Suprapubic skin (tissue), 4 donors: Measurements from ENCODE around the gene RETNLB. TPM values are rescaled to one million over a fixed set of nuclear protein-coding genes. Genes with fewer than 3 reads are reported as not detected.

ENCODE experiments used
- DNase-seq, 2 donors: peaks; one replicate each; pipeline ENCODE4 v3.0.0-alpha.2; 2019; ENCODE audit warnings: low spot score in 2 of 2
- H3K27ac ChIP-seq: fragments of 200-600 bp; sonication (generic); one replicate; pipeline ENCODE4 v1.5.1; 2019
- H3K27me3 ChIP-seq: fragments of 200-600 bp; sonication (generic); one replicate; pipeline ENCODE4 v1.5.1; 2019
- H3K36me3 ChIP-seq: fragments of 200-600 bp; sonication (generic); one replicate; pipeline ENCODE4 v1.5.1; 2019
- H3K4me1 ChIP-seq: fragments of 200-600 bp; sonication (generic); one replicate; pipeline ENCODE4 v1.5.1; 2019
- H3K4me3 ChIP-seq: fragments of 200-600 bp; sonication (generic); one replicate; pipeline ENCODE4 v1.5.1; 2019; ENCODE audit warnings: mild to moderate bottlenecking
- H3K9me3 ChIP-seq: fragments of 200-600 bp; sonication (generic); one replicate; pipeline ENCODE4 v1.5.1; 2019
- EP300 ChIP-seq: sonication (generic); formaldehyde crosslinking; IDR thresholded peaks from one replicate; pipeline ENCODE4 v1.6.1; 2017; ENCODE audit warnings: antibody characterized with exemption
- POLR2A ChIP-seq, 2 donors: fragments of 450-650 bp; IDR thresholded peaks; one replicate each; pipeline ENCODE4 v1.6.1; 2017; ENCODE audit warnings: antibody characterized with exemption in 2 of 2, mild to moderate bottlenecking in 2 of 2, moderate library complexity in 2 of 2
- POLR2AphosphoS5 ChIP-seq, 3 donors: sonication (generic); formaldehyde crosslinking; IDR thresholded peaks; one replicate each; pipeline ENCODE4 v1.6.1; 2017; ENCODE audit warnings: antibody characterized with exemption in 3 of 3
- WGBS: methylation state at CpG from one replicate; pipeline ENCODE4 v1.1.5; 2018; 5-methylcytosine and 5-hydroxymethylcytosine counted together
- total RNA-seq, 4 donors: library from RNA; depleted of rRNA; stranded (reverse); fragments of >200 nt; gene quantifications; one replicate each; pipeline ENCODE4 v1.1.0, GENCODE V29; 2016
- TF ChIP-seq, protein P1 (sequence below), 2 donors: fragments of 200-600 bp in 1 of 2; fragments of 450-650 bp in 1 of 2; sonication (generic) in 1 of 2; IDR thresholded peaks; one replicate each; pipeline ENCODE4 v1.5.1; 2016 to 2019; ENCODE audit warnings: antibody characterized with exemption in 2 of 2, mild to moderate bottlenecking in 1 of 2, moderate library complexity in 1 of 2

The RETNLB gene
- total RNA-seq, 4 donors from 2014 or later: not detected

DNA sequence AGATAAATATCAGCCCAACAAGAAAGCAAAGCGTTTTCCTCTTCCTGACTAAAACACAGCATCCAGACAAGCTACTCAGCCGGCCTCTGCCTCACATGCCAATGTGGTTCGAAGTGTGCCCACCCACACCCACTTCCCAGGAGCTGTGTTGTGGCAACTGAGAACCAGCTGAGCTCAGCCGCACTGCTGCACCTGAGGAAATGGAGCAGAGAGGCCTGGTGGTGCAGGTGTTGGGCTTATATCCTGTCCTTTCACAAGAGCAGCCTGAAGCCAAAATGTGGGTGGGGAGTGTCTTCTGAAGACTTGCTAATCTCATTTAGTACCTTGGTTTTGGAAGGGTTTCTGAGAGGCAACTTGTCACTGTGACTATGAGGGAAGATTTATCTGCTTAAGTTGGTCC lies 23.0 kb upstream of the RETNLB start:
- H3K27me3 ChIP-seq: no peaks in the 10 kb centered on the region
- DNase-seq: no peak
- H3K9me3 ChIP-seq: no peaks in the 10 kb centered on the region
- WGBS: 68% methylated on average over 4 of the region's 4 CpGs
- no peaks in the 10 kb centered on the region for H3K4me1 ChIP-seq
- no peaks in the 10 kb centered on the region for H3K36me3 ChIP-seq
- H3K4me3 ChIP-seq: no peak overlapping the region
- H3K27ac ChIP-seq: no peak overlapping the region
- TF ChIP-seq, protein P1, sequence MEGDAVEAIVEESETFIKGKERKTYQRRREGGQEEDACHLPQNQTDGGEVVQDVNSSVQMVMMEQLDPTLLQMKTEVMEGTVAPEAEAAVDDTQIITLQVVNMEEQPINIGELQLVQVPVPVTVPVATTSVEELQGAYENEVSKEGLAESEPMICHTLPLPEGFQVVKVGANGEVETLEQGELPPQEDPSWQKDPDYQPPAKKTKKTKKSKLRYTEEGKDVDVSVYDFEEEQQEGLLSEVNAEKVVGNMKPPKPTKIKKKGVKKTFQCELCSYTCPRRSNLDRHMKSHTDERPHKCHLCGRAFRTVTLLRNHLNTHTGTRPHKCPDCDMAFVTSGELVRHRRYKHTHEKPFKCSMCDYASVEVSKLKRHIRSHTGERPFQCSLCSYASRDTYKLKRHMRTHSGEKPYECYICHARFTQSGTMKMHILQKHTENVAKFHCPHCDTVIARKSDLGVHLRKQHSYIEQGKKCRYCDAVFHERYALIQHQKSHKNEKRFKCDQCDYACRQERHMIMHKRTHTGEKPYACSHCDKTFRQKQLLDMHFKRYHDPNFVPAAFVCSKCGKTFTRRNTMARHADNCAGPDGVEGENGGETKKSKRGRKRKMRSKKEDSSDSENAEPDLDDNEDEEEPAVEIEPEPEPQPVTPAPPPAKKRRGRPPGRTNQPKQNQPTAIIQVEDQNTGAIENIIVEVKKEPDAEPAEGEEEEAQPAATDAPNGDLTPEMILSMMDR (IDR thresholded peaks at IDR 0.05): no peak
- TF ChIP-seq EP300: no peak
- TF ChIP-seq POLR2A (IDR thresholded peaks at IDR 0.05): no peak

DNA sequence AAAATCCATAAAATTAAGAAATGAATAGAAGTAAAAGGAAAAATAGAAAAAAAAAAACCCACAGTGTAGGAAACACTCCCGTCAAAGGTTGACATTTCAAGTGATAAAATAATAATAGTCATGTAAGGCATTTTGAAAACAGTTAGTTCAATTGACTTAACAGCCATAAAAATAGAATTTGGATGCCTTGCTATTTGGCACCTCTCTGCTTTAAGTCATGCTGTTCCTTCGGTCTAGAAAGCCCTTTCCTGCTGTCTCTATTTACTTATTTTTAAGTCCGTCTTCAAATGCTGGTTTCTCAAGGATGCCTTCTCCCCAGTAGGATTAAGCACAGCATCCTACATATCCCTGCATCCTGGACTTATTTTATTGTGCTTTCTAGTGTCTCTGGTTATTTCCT lies 22.3 kb upstream of the RETNLB start:
- Histone ChIP-seq H3K36me3 (no peaks in the 10 kb centered on the region), H3K9me3 (no peaks in the 10 kb centered on the region), H3K27me3 (no peaks in the 10 kb centered on the region), H3K4me3 (no peak overlapping the region), H3K4me1 (no peaks in the 10 kb centered on the region), H3K27ac (no peak overlapping the region)
- no peak for DNase-seq
- 91% methylated on average over 3 of the region's 3 CpGs for WGBS
- TF ChIP-seq POLR2A (IDR thresholded peaks at IDR 0.05): no peak
- TF ChIP-seq POLR2AphosphoS5 (IDR thresholded peaks at IDR 0.05): no peak
- no peak for TF ChIP-seq EP300
- TF ChIP-seq, protein P1 (IDR thresholded peaks at IDR 0.05): no peak

DNA sequence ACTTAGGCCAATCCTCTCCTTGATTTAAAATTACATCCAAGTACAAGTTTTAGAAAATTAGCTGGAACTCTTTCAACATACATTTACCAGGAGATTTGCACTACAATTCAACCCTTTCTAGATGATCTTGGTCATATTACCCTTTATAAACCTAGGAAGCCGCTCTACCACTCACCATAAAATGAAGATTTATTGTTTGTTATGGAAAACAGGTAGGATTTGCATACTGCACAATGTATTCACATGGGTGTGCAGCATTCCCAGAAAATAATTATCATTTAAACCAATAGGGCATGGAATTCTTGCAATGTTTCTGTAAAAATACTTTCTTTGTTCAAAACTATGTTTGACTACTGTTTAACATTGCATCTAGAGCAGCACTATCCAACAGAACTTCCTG lies 18.4 kb upstream of the RETNLB start:
- Histone ChIP-seq H3K9me3 (no peaks in the 10 kb centered on the region), H3K4me3 (no peak overlapping the region), H3K27ac (no peak overlapping the region), H3K36me3 (no peaks in the 10 kb centered on the region), H3K4me1 (no peaks in the 10 kb centered on the region), H3K27me3 (no peaks in the 10 kb centered on the region)
- 61% methylated on average over 1 of the region's 1 CpG for WGBS
- no peak for DNase-seq
- TF ChIP-seq POLR2A (IDR thresholded peaks at IDR 0.05) (no peak), POLR2AphosphoS5 (IDR thresholded peaks at IDR 0.05) (no peak), EP300 (no peak)
- TF ChIP-seq, protein P1 (IDR thresholded peaks at IDR 0.05): no peak

DNA sequence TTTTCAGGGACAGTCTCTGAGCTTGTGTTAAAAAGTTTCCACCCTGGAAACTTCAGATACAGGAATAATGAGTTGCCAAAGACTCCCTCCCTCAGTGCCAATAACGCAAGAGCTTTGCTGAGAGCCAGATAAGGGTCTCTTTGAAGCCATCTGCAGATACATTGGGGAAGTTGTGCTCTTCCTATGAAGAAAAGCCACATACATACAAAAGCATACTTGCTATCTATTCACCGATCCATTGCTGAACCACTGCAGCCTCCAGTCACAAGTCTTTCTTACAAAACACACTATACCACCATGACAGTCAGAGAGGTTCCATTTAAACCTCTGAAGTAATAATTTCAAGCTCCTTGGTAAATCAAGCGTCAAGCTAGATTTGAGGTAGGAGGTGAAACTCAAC lies 10.0 kb upstream of the RETNLB start:
- H3K4me1 ChIP-seq: no peaks in the 10 kb centered on the region
- TF ChIP-seq POLR2A (IDR thresholded peaks at IDR 0.05) (no peak), EP300 (no peak), POLR2AphosphoS5 (IDR thresholded peaks at IDR 0.05) (no peak)
- TF ChIP-seq, protein P1 (IDR thresholded peaks at IDR 0.05): no peak
- no peaks in the 10 kb centered on the region for H3K9me3 ChIP-seq
- no peak for DNase-seq
- H3K27me3 ChIP-seq: no peaks in the 10 kb centered on the region
- 83% methylated on average over 3 of the region's 3 CpGs for WGBS
- H3K27ac ChIP-seq: no peak overlapping the region
- H3K36me3 ChIP-seq: no peaks in the 10 kb centered on the region
- no peak overlapping the region for H3K4me3 ChIP-seq

DNA sequence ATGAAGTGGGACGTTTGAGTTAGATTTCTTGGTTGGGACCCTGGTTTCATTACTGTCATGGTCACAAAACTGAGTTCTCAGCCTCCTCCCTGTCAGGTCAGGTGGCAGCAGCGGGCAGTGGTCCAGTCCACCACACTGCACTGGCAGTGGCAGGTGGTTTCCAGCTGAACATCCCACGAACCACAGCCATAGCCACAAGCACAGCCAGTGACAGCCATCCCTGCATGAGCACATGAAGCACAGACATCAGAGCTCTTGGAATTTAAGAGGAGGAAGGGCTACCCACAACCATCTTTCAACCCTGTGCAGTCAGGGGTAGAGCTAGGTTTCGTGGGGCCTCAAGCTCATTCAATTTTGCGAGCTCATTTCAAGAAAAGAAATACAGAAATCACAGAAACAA lies 1.5 kb downstream of the RETNLB start:
- H3K9me3 ChIP-seq: peaks cover 3% of the 10 kb centered on the region
- H3K27me3 ChIP-seq: no peaks in the 10 kb centered on the region
- no peak overlapping the region for H3K4me3 ChIP-seq
- H3K27ac ChIP-seq: no peak overlapping the region
- WGBS: 79% methylated on average over 5 of the region's 5 CpGs
- H3K36me3 ChIP-seq: no peaks in the 10 kb centered on the region
- DNase-seq: no peak
- TF ChIP-seq POLR2A (IDR thresholded peaks at IDR 0.05): no peak
- no peak for TF ChIP-seq POLR2AphosphoS5 (IDR thresholded peaks at IDR 0.05)
- TF ChIP-seq EP300: no peak
- TF ChIP-seq, protein P1 (IDR thresholded peaks at IDR 0.05): no peak
- no peaks in the 10 kb centered on the region for H3K4me1 ChIP-seq
